Activated CD4-positive, CD25-positive, alpha-beta regulatory T cell treated with anti-CD3 and anti-CD28 coated beads, Interleukin-2, amount 50 U/mL, for 16 hours (primary cell): ENCODE data around the gene MEGF6.

Experiments
- DNase-seq: peaks from one replicate; pipeline ENCODE4 v3.0.0-alpha.2; 2020; ENCODE audit warnings: low read depth, low spot score

MEGF6 gene

GRCh38 chr1:3555131-3555920, 56.0 kb downstream of the MEGF6 start:
- DNase-seq: no peak

GRCh38 chr1:3553940-3554223, 57.4 kb downstream of the MEGF6 start:
- DNase-seq: no peak

- DNase-seq: no peak
Observed at GRCh38 chr1:3553166-3553939, 58.0 kb downstream of the MEGF6 start.

- DNase-seq: no peak
Observed at GRCh38 chr1:3552751-3553150, 58.6 kb downstream of the MEGF6 start.

GRCh38 chr1:3552176-3552575, 59.1 kb downstream of the MEGF6 start:
- no peak for DNase-seq

GRCh38 chr1:3551711-3552110, 59.6 kb downstream of the MEGF6 start:
- DNase-seq: no peak

- DNase-seq: no peak
Observed at GRCh38 chr1:3551290-3551678, 60.0 kb downstream of the MEGF6 start.

- DNase-seq: no peak
Observed at GRCh38 chr1:3550511-3551289, 60.6 kb downstream of the MEGF6 start.

- no peak for DNase-seq
Observed at GRCh38 chr1:3548895-3549294, 62.4 kb downstream of the MEGF6 start.

- no peak for DNase-seq
Observed at GRCh38 chr1:3548156-3548893, 63.0 kb downstream of the MEGF6 start.

- DNase-seq: no peak
Observed at GRCh38 chr1:3547055-3548005, 64.0 kb downstream of the MEGF6 start.

- DNase-seq: no peak
Observed at GRCh38 chr1:3546048-3546384, 65.3 kb downstream of the MEGF6 start.

GRCh38 chr1:3545363-3546047, 65.8 kb downstream of the MEGF6 start:
- DNase-seq: no peak

- no peak for DNase-seq
Observed at GRCh38 chr1:3544040-3544977, 67.0 kb downstream of the MEGF6 start.

- no peak for DNase-seq
Observed at GRCh38 chr1:3543076-3544039, 68.0 kb downstream of the MEGF6 start.

- no peak for DNase-seq
Observed at GRCh38 chr1:3542676-3543075, 68.6 kb downstream of the MEGF6 start.

- DNase-seq: no peak
Observed at GRCh38 chr1:3541936-3542335, 69.4 kb downstream of the MEGF6 start.

GRCh38 chr1:3541465-3541864, 69.8 kb downstream of the MEGF6 start:
- no peak for DNase-seq
